Type B pancreatic cell (in vitro differentiated cells): ENCODE measurements around the gene GATA1. TPM values are rescaled to one million over a fixed set of nuclear protein-coding genes. Genes with fewer than 3 reads are reported as not detected.

Source experiments
- DNase-seq: peaks from one replicate; pipeline ENCODE4 v3.0.0; 2021; ENCODE audit warnings: mixed read lengths; ENCODE audit not compliant: unreplicated experiment; ENCODE audit errors: extremely low spot score
- H3K27ac Mint-ChIP-seq: 2 replicates; pipeline ENCODE4 v1.8.0; 2021; ENCODE audit warnings: mild to moderate bottlenecking, mixed read lengths
- H3K27me3 Mint-ChIP-seq: 2 replicates; pipeline ENCODE4 v1.8.0; 2021; ENCODE audit warnings: mixed read lengths
- H3K36me3 Mint-ChIP-seq: 2 replicates; pipeline ENCODE4 v1.8.0; 2021; ENCODE audit warnings: mixed read lengths
- H3K4me1 Mint-ChIP-seq: one replicate; pipeline ENCODE4 v1.8.0; 2021; ENCODE audit warnings: mixed read lengths; ENCODE audit not compliant: unreplicated experiment
- H3K4me3 Mint-ChIP-seq: 2 replicates; pipeline ENCODE4 v1.8.0; 2021; ENCODE audit warnings: mild to moderate bottlenecking, mixed read lengths
- H3K9me3 Mint-ChIP-seq: 2 replicates; pipeline ENCODE4 v1.8.0; 2021; ENCODE audit warnings: mixed read lengths
- CTCF ChIP-seq: fragments of 200-600 bp; sonication (generic); conservative IDR thresholded peaks from 2 replicates; pipeline ENCODE4 v1.5.0; 2021; ENCODE audit warnings: antibody characterized with exemption, mild to moderate bottlenecking
- total RNA-seq: library from RNA; stranded (reverse); gene quantifications from 2 replicates; pipeline ENCODE4 v1.2.1, GENCODE V29; 2021; ENCODE audit warnings: low replicate concordance

Gene GATA1
- total RNA-seq, 1 donor from 2014 or later: not detected

GRCh38 chrX:48827654-48827968 is 41.2 kb downstream of the GATA1 start:
- no peaks in the 10 kb centered on the region for H3K9me3 Mint-ChIP-seq
- no peak for DNase-seq
- no peak for TF ChIP-seq CTCF
- H3K27me3 Mint-ChIP-seq: peaks cover 27% of the 10 kb centered on the region
- H3K36me3 Mint-ChIP-seq: peaks cover 13% of the 10 kb centered on the region
- no peak overlapping the region for H3K27ac Mint-ChIP-seq
- no peaks in the 10 kb centered on the region for H3K4me1 Mint-ChIP-seq
- no peak overlapping the region for H3K4me3 Mint-ChIP-seq

GRCh38 chrX:48829016-48829735 is 42.8 kb downstream of the GATA1 start:
- peaks cover 13% of the 10 kb centered on the region for H3K36me3 Mint-ChIP-seq
- peaks cover 42% of the 10 kb centered on the region for H3K27me3 Mint-ChIP-seq
- H3K4me1 Mint-ChIP-seq: no peaks in the 10 kb centered on the region
- H3K4me3 Mint-ChIP-seq: no peak overlapping the region
- no peak overlapping the region for H3K27ac Mint-ChIP-seq
- no peaks in the 10 kb centered on the region for H3K9me3 Mint-ChIP-seq
- DNase-seq: no peak
- TF ChIP-seq CTCF: no peak

- no peak for DNase-seq
- peaks cover 4% of the 10 kb centered on the region for H3K36me3 Mint-ChIP-seq
- H3K4me1 Mint-ChIP-seq: no peaks in the 10 kb centered on the region
- no peak for TF ChIP-seq CTCF
- no peak overlapping the region for H3K4me3 Mint-ChIP-seq
- peaks cover 58% of the 10 kb centered on the region for H3K27me3 Mint-ChIP-seq
- H3K9me3 Mint-ChIP-seq: no peaks in the 10 kb centered on the region
- no peak overlapping the region for H3K27ac Mint-ChIP-seq
Observed at GRCh38 chrX:48831136-48831908, 44.9 kb downstream of the GATA1 start.

GRCh38 chrX:48831909-48832291 is 45.5 kb downstream of the GATA1 start:
- DNase-seq: no peak
- H3K27me3 Mint-ChIP-seq: peaks cover 61% of the 10 kb centered on the region
- H3K4me3 Mint-ChIP-seq: no peak overlapping the region
- peaks cover 4% of the 10 kb centered on the region for H3K36me3 Mint-ChIP-seq
- no peaks in the 10 kb centered on the region for H3K4me1 Mint-ChIP-seq
- no peaks in the 10 kb centered on the region for H3K9me3 Mint-ChIP-seq
- no peak overlapping the region for H3K27ac Mint-ChIP-seq
- TF ChIP-seq CTCF: no peak

GRCh38 chrX:48833542-48834138 is 47.2 kb downstream of the GATA1 start:
- Mint-ChIP-seq H3K4me3 (peak overlapping the region; percentile 91), H3K27ac (peak overlapping the region; percentile 56), H3K36me3 (no peaks in the 10 kb centered on the region), H3K27me3 (peaks cover 53% of the 10 kb centered on the region), H3K4me1 (no peaks in the 10 kb centered on the region), H3K9me3 (no peaks in the 10 kb centered on the region)
- DNase-seq: no peak
- no peak for TF ChIP-seq CTCF
